Stimulated activated CD4-positive, alpha-beta T cell treated with anti-CD3 and anti-CD28 coated beads, Interleukin-1b, Interleukin-23, amount 100 ng/mL, for 48 hours (primary cell): ENCODE measurements around the gene RELB.
"Not testable (repeated sequence)": the region's sequence is repeated elsewhere in the genome, so short reads cannot be mapped to it uniquely, and the experiment has no call there.

Experiments
- DNase-seq: peaks from one replicate; pipeline ENCODE4 v3.0.0-alpha.2; 2020

Gene RELB

GRCh38 chr19:44987148-44987675 is 14.1 kb upstream of the RELB start:
- no peak for DNase-seq

GRCh38 chr19:44988273-44988672 is 13.0 kb upstream of the RELB start:
- DNase-seq: no peak

GRCh38 chr19:44988896-44989556 is 12.2 kb upstream of the RELB start:
- DNase-seq: peak; percentile 62

- no peak for DNase-seq
Observed at GRCh38 chr19:44990459-44990858, 10.8 kb upstream of the RELB start.

GRCh38 chr19:44990966-44991365 is 10.3 kb upstream of the RELB start:
- DNase-seq: no peak

GRCh38 chr19:44992336-44993163 is 8.7 kb upstream of the RELB start:
- DNase-seq: no peak

GRCh38 chr19:44993526-44993925 is 7.7 kb upstream of the RELB start:
- DNase-seq: no peak

- DNase-seq: no peak
Observed at GRCh38 chr19:44993926-44994537, 7.2 kb upstream of the RELB start.

GRCh38 chr19:44998025-44998424 is 3.2 kb upstream of the RELB start:
- no peak for DNase-seq

- not testable (repeated sequence) for DNase-seq
Observed at GRCh38 chr19:44999131-44999925, 1.9 kb upstream of the RELB start.

GRCh38 chr19:45000665-45001064 is 599 bp upstream of the RELB start:
- DNase-seq: not testable (repeated sequence)

- DNase-seq: no peak
Observed at GRCh38 chr19:45003485-45003884, 2.2 kb downstream of the RELB start.

GRCh38 chr19:45005787-45006186 is 4.5 kb downstream of the RELB start:
- no peak for DNase-seq

GRCh38 chr19:45008552-45008951 is 7.3 kb downstream of the RELB start:
- no peak for DNase-seq

GRCh38 chr19:45009625-45010255 is 8.5 kb downstream of the RELB start:
- DNase-seq: no peak

- DNase-seq: no peak
Observed at GRCh38 chr19:45010306-45010705, 9.0 kb downstream of the RELB start.

- no peak for DNase-seq
Observed at GRCh38 chr19:45011959-45012358, 10.7 kb downstream of the RELB start.

GRCh38 chr19:45016388-45017314 is 15.4 kb downstream of the RELB start:
- DNase-seq: peak; percentile 61

GRCh38 chr19:45019187-45019586 is 17.9 kb downstream of the RELB start:
- no peak for DNase-seq

- DNase-seq: no peak
Observed at GRCh38 chr19:45020071-45020470, 18.8 kb downstream of the RELB start.

- no peak for DNase-seq
Observed at GRCh38 chr19:45021971-45022370, 20.7 kb downstream of the RELB start.
